Thoracic aorta (tissue), 2 donors: ENCODE results near the gene PYCARD. TPM values are rescaled to one million over a fixed set of nuclear protein-coding genes. Genes with fewer than 3 reads are reported as not detected.

Experiments used
- ATAC-seq: fragments of 150-250 bp; one replicate; pipeline ENCODE4 v1.8.0; 2017; ENCODE audit warnings: low read depth; ENCODE audit not compliant: insufficient number of reproducible peaks, low FRiP score
- DNase-seq: peaks from one replicate; pipeline ENCODE4 v3.0.0-alpha.2; 2020; ENCODE audit warnings: low spot score
- H3K27ac ChIP-seq, 2 donors: fragments of 200-600 bp; sonication (generic); 1 replicate in 1 of 2; 2 replicates in 1 of 2; pipeline ENCODE4 v1.5.1; 2016; ENCODE audit warnings: mild to moderate bottlenecking in 2 of 2, moderate library complexity in 2 of 2
- H3K27me3 ChIP-seq: fragments of 200-600 bp; sonication (generic); replicated peaks from 2 replicates; pipeline ENCODE4 v1.6.0; 2016; ENCODE audit warnings: mild to moderate bottlenecking; ENCODE audit not compliant: insufficient read depth
- H3K36me3 ChIP-seq: fragments of 200-600 bp; sonication (generic); one replicate; pipeline ENCODE4 v1.5.1; 2016
- H3K4me1 ChIP-seq, 2 donors: fragments of 200-600 bp; sonication (generic); 1 replicate in 1 of 2; 2 replicates in 1 of 2; pipeline versions ENCODE4 v1.5.1 to v1.6.0; 2016; ENCODE audit warnings: low read depth in 2 of 2, mild to moderate bottlenecking in 1 of 2; ENCODE audit not compliant: control insufficient read depth in 1 of 2
- H3K4me3 ChIP-seq: fragments of 200-600 bp; sonication (generic); 2 replicates; pipeline ENCODE4 v1.5.1; 2016; ENCODE audit warnings: mild to moderate bottlenecking
- H3K9me3 ChIP-seq: fragments of 200-600 bp; sonication (generic); 2 replicates; pipeline ENCODE4 v1.5.1; 2016
- CTCF ChIP-seq: fragments of 200-600 bp; sonication (generic); IDR thresholded peaks from one replicate; pipeline ENCODE4 v1.5.1; 2019; ENCODE audit warnings: antibody characterized with exemption
- total RNA-seq, 2 donors: library from RNA; depleted of rRNA; stranded (reverse); fragments of >200 nt; gene quantifications; one replicate each; pipeline versions ENCODE4 v1.1.0 to v1.2.3, GENCODE V29; 2016

The PYCARD gene
- total RNA-seq, 2 donors from 2014 or later, result 19.2 to 23.0 TPM

- Histone ChIP-seq H3K36me3 (no peaks in the 10 kb centered on the region), H3K9me3 (no peaks in the 10 kb centered on the region), H3K4me1 (peaks cover 16 to 27% of the 10 kb centered on the region in 2 donors), H3K27me3 (no peaks in the 10 kb centered on the region), H3K27ac (no peak overlapping the region), H3K4me3 (peak overlapping the region; percentile 73)
- ATAC-seq, result no peak
- TF ChIP-seq CTCF, result no peak
- no peak for DNase-seq
Observed at GRCh38 chr16:31217136-31217530, 14.6 kb upstream of the PYCARD start.

GRCh38 chr16:31216422-31217135 is 14.0 kb upstream of the PYCARD start, which contains the start of gene PYDC1:
Gene PYDC1 (minus strand): TSS chr16:31217135. CDS start chr16:31217028, 107 bp downstream.
- no peak for TF ChIP-seq CTCF
- Histone ChIP-seq H3K4me3 (peak within 1 kb of the TSS; percentile 73), H3K27ac (no peak within 1 kb of the TSS), H3K9me3 (no peaks in the 10 kb centered on the region), H3K4me1 (peaks cover 16 to 27% of the 10 kb centered on the region in 2 donors), H3K27me3 (no peaks in the 10 kb centered on the region), H3K36me3 (no peaks in the 10 kb centered on the region)
- ATAC-seq (no peak), DNase-seq (no peak)

GRCh38 chr16:31215287-31216162 is 13.0 kb upstream of the PYCARD start:
- no peaks in the 10 kb centered on the region for H3K27me3 ChIP-seq
- TF ChIP-seq CTCF, result no peak

GRCh38 chr16:31214708-31215286 is 12.2 kb upstream of the PYCARD start:
- ATAC-seq (no peak), DNase-seq (no peak)
- Histone ChIP-seq H3K4me3 (peak overlapping the region; percentile 73), H3K27me3 (no peaks in the 10 kb centered on the region), H3K9me3 (no peaks in the 10 kb centered on the region), H3K4me1 (peaks cover 16 to 27% of the 10 kb centered on the region in 2 donors), H3K27ac (no peak overlapping the region), H3K36me3 (no peaks in the 10 kb centered on the region)
- no peak for TF ChIP-seq CTCF

More at GRCh38 chr16:31215287-31216162, 13.0 kb upstream of the PYCARD start:
- Histone ChIP-seq H3K36me3 (no peaks in the 10 kb centered on the region), H3K9me3 (no peaks in the 10 kb centered on the region), H3K4me1 (peaks cover 16 to 27% of the 10 kb centered on the region in 2 donors), H3K27ac (no peak overlapping the region), H3K4me3 (peak overlapping the region; percentile 73)
- DNase-seq (no peak), ATAC-seq (no peak)
